OCI-LY1 (cell line): ENCODE measurements around the gene C19orf18.

ENCODE experiments used
- H2AFZ ChIP-seq: fragments of 200-600 bp; sonication (generic), shearing (Covaris generic); 2 replicates; pipeline ENCODE4 v1.6.0; 2014; ENCODE audit warnings: antibody characterized with exemption, mild to moderate bottlenecking, low read length
- H3F3A ChIP-seq: fragments of 200-600 bp; sonication (generic), shearing (Covaris generic); 2 replicates; pipeline ENCODE4 v1.6.0; 2014; ENCODE audit warnings: mild to moderate bottlenecking, antibody characterized with exemption, low read length, moderate library complexity; ENCODE audit not compliant: insufficient read depth
- H3K27ac ChIP-seq: fragments of 200-600 bp; sonication (generic); 2 replicates; pipeline ENCODE4 v1.5.1; 2014; ENCODE audit warnings: low read length, mixed run types, mild to moderate bottlenecking, low read depth; ENCODE audit not compliant: poor library complexity, severe bottlenecking
- H3K27me3 ChIP-seq: fragments of 200-600 bp; sonication (generic); 2 replicates; pipeline ENCODE4 v1.6.0; 2014; ENCODE audit warnings: antibody characterized with exemption, mild to moderate bottlenecking, low read length, moderate library complexity; ENCODE audit not compliant: insufficient read depth
- H3K36me3 ChIP-seq: fragments of 200-600 bp; sonication (generic); 2 replicates; pipeline ENCODE4 v1.6.1; 2014; ENCODE audit warnings: mild to moderate bottlenecking, antibody characterized with exemption, low read length, moderate library complexity, mixed read lengths; ENCODE audit not compliant: insufficient read depth
- H3K4me1 ChIP-seq: fragments of 200-600 bp; sonication (generic); 2 replicates; pipeline ENCODE4 v1.5.1; 2014; ENCODE audit warnings: mild to moderate bottlenecking, low read length, moderate library complexity; ENCODE audit not compliant: insufficient read depth, severe bottlenecking
- H3K4me2 ChIP-seq: fragments of 200-600 bp; sonication (generic), shearing (Covaris generic); 2 replicates; pipeline ENCODE4 v1.6.1; 2014; ENCODE audit warnings: low read length
- H3K4me3 ChIP-seq: fragments of 200-600 bp; sonication (generic); 2 replicates; pipeline ENCODE4 v1.5.1; 2014; ENCODE audit warnings: low read length, low read depth, mild to moderate bottlenecking, mixed read lengths; ENCODE audit not compliant: poor library complexity, severe bottlenecking
- H3K79me2 ChIP-seq: fragments of 200-600 bp; shearing (Covaris generic); 2 replicates; pipeline ENCODE4 v1.6.1; 2016; ENCODE audit warnings: mixed run types, low read length, mixed read lengths; ENCODE audit not compliant: insufficient read depth
- H3K9ac ChIP-seq: fragments of 200-600 bp; sonication (generic), shearing (Covaris generic); 2 replicates; pipeline ENCODE4 v1.6.1; 2014; ENCODE audit warnings: mild to moderate bottlenecking, low read length, mixed read lengths
- H3K9me2 ChIP-seq: fragments of 200-600 bp; sonication (generic), shearing (Covaris generic); 2 replicates; pipeline ENCODE4 v1.6.1; 2014; ENCODE audit warnings: low read depth, mild to moderate bottlenecking, low read length, mixed read lengths
- H3K9me3 ChIP-seq: fragments of 200-600 bp; shearing (Covaris generic); 2 replicates; pipeline ENCODE4 v1.6.1; 2014; ENCODE audit warnings: low read length, mixed read lengths
- H4K20me1 ChIP-seq: fragments of 200-600 bp; sonication (generic), shearing (Covaris generic); 2 replicates; pipeline ENCODE4 v1.6.0; 2016; ENCODE audit warnings: mild to moderate bottlenecking, low read length; ENCODE audit not compliant: insufficient read depth
- CTCF ChIP-seq: fragments of 200-600 bp; sonication (generic), shearing (Covaris generic); IDR thresholded peaks from 2 replicates; pipeline ENCODE4 v1.5.1; 2017; ENCODE audit warnings: mild to moderate bottlenecking, antibody characterized with exemption, low read length, moderate library complexity, mixed read lengths
- EZH2 ChIP-seq: fragments of 200-600 bp; sonication (generic), shearing (Covaris generic); IDR thresholded peaks from 2 replicates; pipeline ENCODE4 v1.8.0; 2017; ENCODE audit warnings: borderline replicate concordance, mixed run types, mild to moderate bottlenecking, antibody characterized with exemption, low read length, moderate library complexity, mixed read lengths

The C19orf18 gene

GRCh38 chr19:57949702-57950101 lies 24.6 kb downstream of the C19orf18 start:
- H4K20me1 ChIP-seq = no peaks in the 10 kb centered on the region
- no peaks in the 10 kb centered on the region for H3K79me2 ChIP-seq
- H3K9me2 ChIP-seq = no peaks in the 10 kb centered on the region
- no peak overlapping the region for H3K4me2 ChIP-seq
- H3K27me3 ChIP-seq = no peaks in the 10 kb centered on the region
- no peak overlapping the region for H2AFZ ChIP-seq
- H3K36me3 ChIP-seq = no peaks in the 10 kb centered on the region
- TF ChIP-seq CTCF = no peak
- TF ChIP-seq EZH2 = no peak
- no peaks in the 10 kb centered on the region for H3K4me1 ChIP-seq
- H3K4me3 ChIP-seq = no peak overlapping the region
- no peak overlapping the region for H3K27ac ChIP-seq
- H3K9me3 ChIP-seq = peaks cover 6% of the 10 kb centered on the region; the same call in 1 of the 2 replicates
- H3K9ac ChIP-seq = no peak overlapping the region
- no peaks in the 10 kb centered on the region for H3F3A ChIP-seq

- H3K4me3 ChIP-seq = no peak overlapping the region
- no peaks in the 10 kb centered on the region for H4K20me1 ChIP-seq
- TF ChIP-seq EZH2 (no peak), CTCF (no peak)
- H3K27me3 ChIP-seq = no peaks in the 10 kb centered on the region
- H3K4me2 ChIP-seq = no peak overlapping the region
- H3K9me2 ChIP-seq = no peaks in the 10 kb centered on the region
- H3F3A ChIP-seq = no peaks in the 10 kb centered on the region
- no peak overlapping the region for H3K27ac ChIP-seq
- peaks cover 6% of the 10 kb centered on the region; the same call in 1 of the 2 replicates for H3K9me3 ChIP-seq
- no peaks in the 10 kb centered on the region for H3K79me2 ChIP-seq
- H2AFZ ChIP-seq = no peak overlapping the region
- no peak overlapping the region for H3K9ac ChIP-seq
- H3K4me1 ChIP-seq = no peaks in the 10 kb centered on the region
- no peaks in the 10 kb centered on the region for H3K36me3 ChIP-seq
Observed at GRCh38 chr19:57949296-57949695, 25.0 kb downstream of the C19orf18 start.

- Histone ChIP-seq H3K9ac (no peak within 1 kb of the TSS), H3K9me3 (peaks cover 12% of the 10 kb centered on the region; the same call in 1 of the 2 replicates), H3F3A (no peaks in the 10 kb centered on the region), H2AFZ (no peak within 1 kb of the TSS), H3K4me1 (no peaks in the 10 kb centered on the region), H3K27me3 (no peaks in the 10 kb centered on the region), H3K4me2 (no peak within 1 kb of the TSS), H3K9me2 (no peaks in the 10 kb centered on the region), H3K79me2 (no peaks in the 10 kb centered on the region), H3K4me3 (no peak within 1 kb of the TSS), H3K36me3 (no peaks in the 10 kb centered on the region), H4K20me1 (no peaks in the 10 kb centered on the region), H3K27ac (no peak within 1 kb of the TSS)
- TF ChIP-seq EZH2 = no peak
- no peak for TF ChIP-seq CTCF
Observed at GRCh38 chr19:57947419-57948134, 26.8 kb downstream of the C19orf18 start, which contains the start of gene ZNF256. TSS of gene ZNF256 (minus strand) at chr19:57947706. CDS start at chr19:57947474, 232 bp downstream.
